Breast epithelium (tissue), 3 donors: ENCODE results near the gene ADAMTSL3.

Experiments
- CTCF ChIP-seq, 3 donors: fragments of 450-650 bp; IDR thresholded peaks; one replicate each; pipeline ENCODE4 v1.5.1; 2016 to 2017; ENCODE audit warnings: antibody characterized with exemption in 3 of 3, mild to moderate bottlenecking in 3 of 3, moderate library complexity in 3 of 3
- POLR2A ChIP-seq: fragments of 450-650 bp; IDR thresholded peaks from one replicate; pipeline ENCODE4 v1.6.1; 2016; ENCODE audit warnings: antibody characterized with exemption, mild to moderate bottlenecking, moderate library complexity
- POLR2AphosphoS5 ChIP-seq, 3 donors: sonication (generic); formaldehyde crosslinking; IDR thresholded peaks; one replicate each; pipeline ENCODE4 v1.6.1; 2017; ENCODE audit warnings: antibody characterized with exemption in 3 of 3

DNA sequence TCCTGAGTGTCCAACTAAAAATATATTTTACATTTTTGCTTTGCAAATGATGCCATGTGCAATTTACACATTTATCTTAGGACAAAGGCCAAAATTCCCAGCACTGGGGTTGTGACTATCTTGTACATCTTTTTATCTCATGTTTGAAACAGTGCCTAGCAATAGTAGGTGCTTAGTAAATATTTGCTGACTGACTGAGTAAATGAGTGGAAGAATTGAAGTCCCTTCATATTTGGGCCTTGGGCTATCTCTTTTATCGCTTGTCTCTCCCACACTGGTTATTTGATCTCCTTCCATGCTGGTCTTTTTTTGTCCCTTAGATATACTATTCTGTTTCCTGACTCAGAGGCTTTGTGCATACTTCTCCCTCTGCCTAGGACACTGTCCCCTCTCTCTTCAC is 368.6 kb downstream of the ADAMTSL3 start:
- TF ChIP-seq CTCF (IDR thresholded peaks at IDR 0.05), result no peak
- TF ChIP-seq POLR2A, result no peak
- TF ChIP-seq POLR2AphosphoS5 (IDR thresholded peaks at IDR 0.05), result no peak
